Psoas muscle (tissue), 8 donors: ENCODE data around the gene PID1. TPM values are rescaled to one million over a fixed set of nuclear protein-coding genes. Genes with fewer than 3 reads are reported as not detected.

Experiments used
- ATAC-seq, 4 donors: fragments of 200-7000 bp; cut with Tn5 transposase; one replicate each; pipeline ENCODE4 v1.9.1; 2020; ENCODE audit warnings: moderate library complexity in 3 of 4, mild to moderate bottlenecking in 2 of 4
- DNase-seq, 2 donors: peaks; one replicate each; pipeline ENCODE4 v3.0.0-alpha.2; 2020
- H3K27ac ChIP-seq: fragments of 200-600 bp; one replicate; pipeline ENCODE4 v1.8.0; 2022
- H3K27me3 ChIP-seq, 3 donors: fragments of 200-600 bp in 1 of 3; one replicate each; pipeline versions ENCODE4 v1.6.1 to v1.8.0; 2013 to 2022; ENCODE audit warnings: low read length in 2 of 3, mild to moderate bottlenecking in 2 of 3, moderate library complexity in 1 of 3; ENCODE audit not compliant: insufficient read depth in 3 of 3
- H3K36me3 ChIP-seq, 2 donors: fragments of 200-600 bp in 1 of 2; one replicate each; pipeline versions ENCODE4 v1.6.1 to v1.8.0; 2013 to 2022; ENCODE audit warnings: low read depth in 1 of 2, mild to moderate bottlenecking in 1 of 2, moderate library complexity in 1 of 2; ENCODE audit not compliant: insufficient read depth in 1 of 2
- H3K4me1 ChIP-seq: fragments of 200-600 bp; one replicate; pipeline ENCODE4 v1.8.0; 2022
- H3K4me3 ChIP-seq: fragments of 200-600 bp; one replicate; pipeline ENCODE4 v1.8.0; 2022; ENCODE audit warnings: mild to moderate bottlenecking
- H3K9me3 ChIP-seq: fragments of 200-600 bp; one replicate; pipeline ENCODE4 v1.8.0; 2022
- WGBS, 3 donors: extraction: QIAGEN DNeasy Blood & Tissue Kit; methylation state at CpG; one replicate each; pipeline versions ENCODE4 v1.1.6 to v1.1.7; 2013; 5-methylcytosine and 5-hydroxymethylcytosine counted together
- intact Hi-C, 2 donors: fragments of 100-400 bp; cut with DNase I; formaldehyde crosslinking; loops; one replicate each; pipeline versions ENCODE4 v1.11.0 to v1.14.2; 2022
- polyA plus RNA-seq, 3 donors: library from polyadenylated mRNA; stranded (reverse); fragments of 200-250 nt; gene quantifications; one replicate each; pipeline ENCODE4 v1.2.3, GENCODE V29; 2013
- total RNA-seq, 4 donors: library from RNA; stranded (reverse); fragmentation: NEBNext Ultra II Directional in 2 of 4; extraction: Animal tissue kit (Norgen Biotek cat#: 25700) in 2 of 4; gene quantifications; one replicate each; pipeline versions ENCODE4 v1.2.1 to v1.2.4, GENCODE V29; 2021 to 2023
- TF ChIP-seq, protein P1 (sequence below): fragments of 200-600 bp; IDR thresholded peaks from one replicate; pipeline ENCODE4 v1.8.0; 2022; ENCODE audit warnings: antibody characterized with exemption
- donor health status: healthy with polysubstance abuse.
- donor health status: DM: no; HTN: no; CAD: no; lungs with moderate emphysema.
- donor health status: Bipolar disorder and iron deficiency.
- donor health status: healthy.
- donor health status: DM: yes; HTN: yes; CAD: no.
- donor health status: DM: no; HTN: no; CAD: no.
- donor health status: DM: no; HTN: no; CAD: no.
- donor health status: DM: yes; HTN: yes; CAD: no.

The PID1 gene
- total and polyA plus RNA-seq, 7 donors = 4.3 to 10.6 (median 6.6) TPM

DNA sequence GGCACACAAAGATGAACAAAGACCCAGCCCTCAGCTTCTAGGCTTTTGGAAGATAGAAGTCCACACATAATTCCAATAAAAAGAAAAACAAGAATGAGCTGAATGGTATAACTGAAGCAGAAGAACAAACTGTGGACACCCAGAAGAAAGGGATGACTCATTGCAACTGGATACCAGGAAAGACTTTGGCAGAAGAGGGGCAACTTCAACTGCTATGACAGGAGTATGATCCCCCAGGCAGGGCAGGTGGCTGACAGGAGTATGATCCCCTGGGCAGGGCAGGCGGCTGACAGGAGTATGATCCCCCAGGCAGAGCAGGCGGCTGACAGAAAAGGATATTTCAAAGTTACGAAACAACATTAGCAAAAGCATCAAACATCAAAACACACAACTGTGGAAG is 21.6 kb downstream of the PID1 start:
- intact Hi-C loops = no loop called here
- no peaks in the 10 kb centered on the region for H3K4me1 ChIP-seq

GRCh38 chr2:229246334-229246733 is 24.8 kb downstream of the PID1 start:
- Histone ChIP-seq H3K4me1 (no peaks in the 10 kb centered on the region), H3K9me3 (no peaks in the 10 kb centered on the region), H3K27me3 (no peaks in the 10 kb centered on the region), H3K36me3 (no peaks in the 10 kb centered on the region), H3K27ac (no peak overlapping the region), H3K4me3 (no peak overlapping the region)
- ATAC-seq (no peak), DNase-seq (no peak)
- TF ChIP-seq, protein P1, sequence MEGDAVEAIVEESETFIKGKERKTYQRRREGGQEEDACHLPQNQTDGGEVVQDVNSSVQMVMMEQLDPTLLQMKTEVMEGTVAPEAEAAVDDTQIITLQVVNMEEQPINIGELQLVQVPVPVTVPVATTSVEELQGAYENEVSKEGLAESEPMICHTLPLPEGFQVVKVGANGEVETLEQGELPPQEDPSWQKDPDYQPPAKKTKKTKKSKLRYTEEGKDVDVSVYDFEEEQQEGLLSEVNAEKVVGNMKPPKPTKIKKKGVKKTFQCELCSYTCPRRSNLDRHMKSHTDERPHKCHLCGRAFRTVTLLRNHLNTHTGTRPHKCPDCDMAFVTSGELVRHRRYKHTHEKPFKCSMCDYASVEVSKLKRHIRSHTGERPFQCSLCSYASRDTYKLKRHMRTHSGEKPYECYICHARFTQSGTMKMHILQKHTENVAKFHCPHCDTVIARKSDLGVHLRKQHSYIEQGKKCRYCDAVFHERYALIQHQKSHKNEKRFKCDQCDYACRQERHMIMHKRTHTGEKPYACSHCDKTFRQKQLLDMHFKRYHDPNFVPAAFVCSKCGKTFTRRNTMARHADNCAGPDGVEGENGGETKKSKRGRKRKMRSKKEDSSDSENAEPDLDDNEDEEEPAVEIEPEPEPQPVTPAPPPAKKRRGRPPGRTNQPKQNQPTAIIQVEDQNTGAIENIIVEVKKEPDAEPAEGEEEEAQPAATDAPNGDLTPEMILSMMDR = no peak
- intact Hi-C loops = no loop called here
- WGBS, 3 donors = 87 to 89% (median 88%) methylated on average over 3 of the region's 3 CpGs

More for the DNA sequence above, 21.6 kb downstream of the PID1 start:
- ATAC-seq = no peak
- no peaks in the 10 kb centered on the region for H3K27me3 ChIP-seq
- TF ChIP-seq, protein P1 = no peak
- H3K4me3 ChIP-seq = no peak overlapping the region
- WGBS, 3 donors = 80 to 92% (median 85%) methylated on average over 3 of the region's 3 CpGs
- H3K9me3 ChIP-seq = no peaks in the 10 kb centered on the region
- no peak for DNase-seq
- no peaks in the 10 kb centered on the region for H3K36me3 ChIP-seq
- no peak overlapping the region for H3K27ac ChIP-seq

DNA sequence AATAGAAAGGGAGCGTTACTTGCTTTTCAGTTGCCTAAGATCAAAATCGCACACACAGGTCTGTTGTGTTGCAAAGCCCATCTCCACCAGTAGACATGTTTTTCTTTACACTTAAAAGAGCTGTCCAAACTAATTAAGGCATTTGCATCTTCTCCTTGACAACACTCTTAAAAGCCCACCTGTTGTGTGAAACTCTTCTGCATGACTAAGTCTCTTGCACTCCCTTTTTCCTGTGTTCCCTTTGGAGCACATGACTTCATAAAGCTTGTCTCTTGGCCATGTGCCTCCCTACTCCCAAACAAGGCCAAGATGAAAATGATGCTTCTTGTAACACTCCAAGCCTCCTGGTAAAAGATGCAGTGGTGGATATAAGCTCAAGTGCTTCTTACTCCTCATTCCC is 26.1 kb downstream of the PID1 start:
- no peak overlapping the region for H3K4me3 ChIP-seq
- ATAC-seq (no peak), DNase-seq (no peak)
- H3K36me3 ChIP-seq = no peaks in the 10 kb centered on the region
- WGBS, 3 donors = 80 to 86% (median 82%) methylated on average over 2 of the region's 2 CpGs
- no peaks in the 10 kb centered on the region for H3K27me3 ChIP-seq
- TF ChIP-seq, protein P1 = no peak
- H3K27ac ChIP-seq = no peak overlapping the region
- no peaks in the 10 kb centered on the region for H3K4me1 ChIP-seq
- intact Hi-C loops = no loop called here
- H3K9me3 ChIP-seq = no peaks in the 10 kb centered on the region

- Histone ChIP-seq H3K27me3 (no peaks in the 10 kb centered on the region), H3K9me3 (no peaks in the 10 kb centered on the region), H3K27ac (no peak overlapping the region), H3K4me1 (no peaks in the 10 kb centered on the region), H3K36me3 (no peaks in the 10 kb centered on the region), H3K4me3 (no peak overlapping the region)
- TF ChIP-seq, protein P1 = no peak
- intact Hi-C loops = no loop called here
- 14 to 18% (median 16%) methylated on average over 2 of the region's 2 CpGs for WGBS, 3 donors
- ATAC-seq (no peak), DNase-seq (no peak)
These were observed 27.1 kb downstream of the PID1 start for GRCh38 chr2:229243890-229244560.

- intact Hi-C loops = no loop called here
- Histone ChIP-seq H3K27ac (no peak overlapping the region), H3K9me3 (no peaks in the 10 kb centered on the region), H3K27me3 (no peaks in the 10 kb centered on the region), H3K4me3 (no peak overlapping the region), H3K36me3 (no peaks in the 10 kb centered on the region), H3K4me1 (no peaks in the 10 kb centered on the region)
- TF ChIP-seq, protein P1 = no peak
- ATAC-seq (no peak), DNase-seq (no peak)
These were observed 30.0 kb downstream of the PID1 start for GRCh38 chr2:229240984-229241491.
